ENCODE results near the gene MRGPRF.

DNA sequence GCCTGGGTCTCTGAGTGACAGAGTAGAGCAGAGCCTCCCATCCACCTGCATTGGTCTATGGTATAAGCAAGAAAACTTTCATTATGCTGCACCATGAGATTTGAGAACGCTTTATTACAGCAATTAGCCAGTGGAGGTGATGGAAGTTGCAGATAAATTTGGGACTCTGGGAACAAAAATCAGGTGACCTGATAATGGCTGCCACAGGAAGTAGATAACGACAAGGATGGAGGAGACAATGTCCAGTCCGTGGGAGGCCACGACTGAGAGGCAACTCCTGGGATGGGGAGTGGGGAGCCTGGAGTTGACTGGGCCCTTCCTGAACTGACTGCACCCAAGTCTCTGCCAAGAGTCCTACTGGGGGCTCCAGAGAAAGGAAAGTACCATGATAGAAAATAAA is 37.0 kb downstream of the MRGPRF start:
- no peak for TF ChIP-seq EZH2 (IDR thresholded peaks at IDR 0.05; ENCODE audit: borderline replicate concordance, low read length)
- TF ChIP-seq, protein P1, sequence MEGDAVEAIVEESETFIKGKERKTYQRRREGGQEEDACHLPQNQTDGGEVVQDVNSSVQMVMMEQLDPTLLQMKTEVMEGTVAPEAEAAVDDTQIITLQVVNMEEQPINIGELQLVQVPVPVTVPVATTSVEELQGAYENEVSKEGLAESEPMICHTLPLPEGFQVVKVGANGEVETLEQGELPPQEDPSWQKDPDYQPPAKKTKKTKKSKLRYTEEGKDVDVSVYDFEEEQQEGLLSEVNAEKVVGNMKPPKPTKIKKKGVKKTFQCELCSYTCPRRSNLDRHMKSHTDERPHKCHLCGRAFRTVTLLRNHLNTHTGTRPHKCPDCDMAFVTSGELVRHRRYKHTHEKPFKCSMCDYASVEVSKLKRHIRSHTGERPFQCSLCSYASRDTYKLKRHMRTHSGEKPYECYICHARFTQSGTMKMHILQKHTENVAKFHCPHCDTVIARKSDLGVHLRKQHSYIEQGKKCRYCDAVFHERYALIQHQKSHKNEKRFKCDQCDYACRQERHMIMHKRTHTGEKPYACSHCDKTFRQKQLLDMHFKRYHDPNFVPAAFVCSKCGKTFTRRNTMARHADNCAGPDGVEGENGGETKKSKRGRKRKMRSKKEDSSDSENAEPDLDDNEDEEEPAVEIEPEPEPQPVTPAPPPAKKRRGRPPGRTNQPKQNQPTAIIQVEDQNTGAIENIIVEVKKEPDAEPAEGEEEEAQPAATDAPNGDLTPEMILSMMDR (conservative IDR thresholded peaks at IDR 0.05 in 1 of 2, IDR thresholded peaks at IDR 0.05 in 1 of 2; ENCODE audit: extremely low read depth in 1 of 2, insufficient read depth in 1 of 2, low read depth in 1 of 2, low read length in 2 of 2), result no peak
